Heart left ventricle (tissue), 13 donors: Measurements from ENCODE around the gene CYP4F11.

Experiments used
- POLR2A ChIP-seq, 2 donors: fragments of 450-650 bp; IDR thresholded peaks; one replicate each; pipeline ENCODE4 v1.6.1; 2017; ENCODE audit warnings: antibody characterized with exemption in 2 of 2, mild to moderate bottlenecking in 2 of 2, moderate library complexity in 2 of 2
- TF ChIP-seq, protein P1 (sequence below), 12 donors: fragments of 200-600 bp; sonication (generic) in 4 of 12; IDR thresholded peaks; one replicate each; pipeline versions ENCODE4 v1.5.0 to v1.8.0; 2018 to 2022; ENCODE audit warnings: antibody characterized with exemption in 12 of 12, mild to moderate bottlenecking in 5 of 12
- donor health status: ischemic (EF 13 %, LVEDD 7.1; RV severe dilation, severe dysfunction).
- donor health status: DM: no; HTN: yes; CAD: no.
- donor health status: DM: no; HTN: no; CAD: no.
- donor health status: ischemic (EF 25% LVEDD 6.9; RV normal size, moderate dysfunction).
- donor health status: ischemic (EF 25% LVEDD 5.7; RV mildly dilated, moderate dysfunction).
- donor health status: ischemic (EF 35%, LVEDD 5.7; RV mildly dilated, moderate dysfunction).
- donor health status: nonischemic (EF 11% LVEDD 7.7; RV severe dilation, severe dysfunction).
- donor health status: DM: yes; HTN: yes; CAD: no.
- donor health status: PGD.
- donor health status: ischemic (EF 29% LVEDD 5.4; RV normal size, mild dysfunction).
- donor health status: nonischemic (EF 23%, LVEDD 6.1; RV moderate dilation, normal function).

- TF ChIP-seq, protein P1, sequence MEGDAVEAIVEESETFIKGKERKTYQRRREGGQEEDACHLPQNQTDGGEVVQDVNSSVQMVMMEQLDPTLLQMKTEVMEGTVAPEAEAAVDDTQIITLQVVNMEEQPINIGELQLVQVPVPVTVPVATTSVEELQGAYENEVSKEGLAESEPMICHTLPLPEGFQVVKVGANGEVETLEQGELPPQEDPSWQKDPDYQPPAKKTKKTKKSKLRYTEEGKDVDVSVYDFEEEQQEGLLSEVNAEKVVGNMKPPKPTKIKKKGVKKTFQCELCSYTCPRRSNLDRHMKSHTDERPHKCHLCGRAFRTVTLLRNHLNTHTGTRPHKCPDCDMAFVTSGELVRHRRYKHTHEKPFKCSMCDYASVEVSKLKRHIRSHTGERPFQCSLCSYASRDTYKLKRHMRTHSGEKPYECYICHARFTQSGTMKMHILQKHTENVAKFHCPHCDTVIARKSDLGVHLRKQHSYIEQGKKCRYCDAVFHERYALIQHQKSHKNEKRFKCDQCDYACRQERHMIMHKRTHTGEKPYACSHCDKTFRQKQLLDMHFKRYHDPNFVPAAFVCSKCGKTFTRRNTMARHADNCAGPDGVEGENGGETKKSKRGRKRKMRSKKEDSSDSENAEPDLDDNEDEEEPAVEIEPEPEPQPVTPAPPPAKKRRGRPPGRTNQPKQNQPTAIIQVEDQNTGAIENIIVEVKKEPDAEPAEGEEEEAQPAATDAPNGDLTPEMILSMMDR (IDR thresholded peaks at IDR 0.05): no peak
- TF ChIP-seq POLR2A (IDR thresholded peaks at IDR 0.05): no peak
These were observed 40.5 kb upstream of the CYP4F11 start for GRCh38 chr19:15974856-15975255.
